HG02970 (cell line): ENCODE results near the gene BACH1.

Experiments
- ATAC-seq: cut with Tn5 transposase; IDR thresholded peaks from one replicate; pipeline ENCODE4 v1.9.1; 2021; ENCODE audit warnings: mild to moderate bottlenecking, moderate library complexity, moderate number of reproducible peaks; ENCODE audit not compliant: unreplicated experiment, low FRiP score

BACH1 gene

DNA sequence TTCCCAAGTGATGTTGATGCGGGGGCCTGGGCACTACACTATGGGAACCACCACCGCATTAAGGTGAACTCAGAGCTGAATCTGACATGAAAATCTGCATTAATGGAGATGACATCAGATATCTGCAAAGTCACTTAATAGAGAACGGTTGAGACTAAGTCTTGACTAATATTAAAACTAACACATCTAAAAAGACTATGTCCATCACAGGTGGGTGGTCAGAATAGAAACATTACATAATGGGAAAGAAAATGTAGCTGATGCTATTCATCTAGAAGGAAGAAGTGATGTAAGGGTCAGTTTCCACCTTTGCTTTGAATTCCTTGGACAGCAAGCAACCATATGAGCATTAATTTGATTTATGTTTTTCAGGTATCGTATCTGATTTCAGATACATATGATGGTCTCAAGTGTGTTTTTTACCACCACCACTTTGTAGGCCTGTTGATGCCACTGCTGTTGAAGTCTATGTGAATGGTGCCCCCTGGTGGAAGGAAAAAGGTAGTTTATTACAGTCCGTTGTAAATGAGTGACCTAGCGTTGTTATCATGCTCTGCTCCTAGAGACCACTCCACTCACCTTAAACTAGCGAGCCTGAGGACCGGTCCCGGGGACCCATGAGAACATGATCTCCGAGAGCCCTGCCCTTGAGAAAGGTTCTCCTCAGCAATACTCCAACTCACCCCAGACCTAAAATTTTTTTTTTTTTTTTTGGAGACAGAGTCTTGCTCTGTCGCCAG lies 73.5 kb downstream of the BACH1 start:
- peak; percentile 65 for ATAC-seq

GRCh38 chr21:29374481-29374880 lies 75.8 kb downstream of the BACH1 start:
- ATAC-seq, result no peak

- no peak for ATAC-seq
Observed at GRCh38 chr21:29376556-29376955, 77.8 kb downstream of the BACH1 start.

GRCh38 chr21:29377266-29377665 lies 78.5 kb downstream of the BACH1 start:
- ATAC-seq, result no peak

GRCh38 chr21:29378832-29379231 lies 80.1 kb downstream of the BACH1 start:
- no peak for ATAC-seq

DNA sequence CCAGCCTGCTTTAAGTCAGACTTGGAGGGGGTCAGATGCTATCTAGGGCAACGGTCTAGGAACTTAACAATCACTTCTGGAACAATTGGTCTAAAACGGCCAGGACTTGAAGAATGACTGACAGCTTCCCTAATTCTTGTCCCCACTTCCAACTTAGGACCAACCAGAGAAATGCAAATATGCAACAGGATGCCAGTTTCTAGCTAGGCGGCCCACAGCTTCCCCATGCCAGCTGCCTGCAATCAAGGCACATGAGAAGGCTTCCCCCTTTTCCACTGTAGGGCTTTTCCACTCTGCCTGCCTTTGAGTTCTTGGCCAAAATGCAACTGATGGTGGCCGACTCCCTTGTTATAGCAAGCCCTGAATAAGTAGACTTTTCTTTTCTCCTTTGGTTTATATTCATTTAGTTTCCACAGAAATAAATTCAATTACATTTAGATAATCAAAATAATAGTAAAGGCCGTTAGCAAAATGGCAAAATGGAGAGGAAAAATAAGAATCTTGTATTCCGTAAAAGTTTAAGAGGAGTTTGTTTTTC lies 80.9 kb downstream of the BACH1 start:
- no peak for ATAC-seq

DNA sequence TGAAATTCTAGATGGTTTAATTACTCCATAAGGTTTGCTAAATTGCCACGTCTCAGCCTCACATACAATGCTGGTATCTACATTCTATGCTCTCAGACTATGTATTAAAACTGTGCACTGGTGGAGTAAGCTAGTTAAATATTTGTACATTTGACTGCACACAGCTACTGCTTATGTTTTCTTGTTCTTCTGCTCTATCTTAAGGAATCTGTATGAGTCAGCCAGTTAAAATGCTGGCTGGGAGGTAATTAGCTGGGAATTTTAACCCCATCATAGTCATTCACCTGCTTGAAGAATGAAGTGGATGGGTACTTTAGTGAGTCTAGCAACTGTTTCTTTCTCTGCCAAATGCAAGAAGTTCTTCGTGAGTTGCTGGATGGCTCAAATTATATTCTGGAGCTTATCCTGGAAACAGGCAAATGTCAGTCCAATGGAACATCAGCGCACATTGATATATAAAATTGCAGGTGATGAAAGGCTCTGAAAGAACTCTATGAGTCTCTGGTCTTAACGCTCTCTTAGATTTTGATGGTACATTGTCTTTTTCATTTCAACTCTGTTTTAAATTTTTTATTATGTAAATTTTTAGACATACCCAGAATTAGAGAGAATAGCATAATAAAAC lies 83.4 kb downstream of the BACH1 start:
- ATAC-seq, result no peak

DNA sequence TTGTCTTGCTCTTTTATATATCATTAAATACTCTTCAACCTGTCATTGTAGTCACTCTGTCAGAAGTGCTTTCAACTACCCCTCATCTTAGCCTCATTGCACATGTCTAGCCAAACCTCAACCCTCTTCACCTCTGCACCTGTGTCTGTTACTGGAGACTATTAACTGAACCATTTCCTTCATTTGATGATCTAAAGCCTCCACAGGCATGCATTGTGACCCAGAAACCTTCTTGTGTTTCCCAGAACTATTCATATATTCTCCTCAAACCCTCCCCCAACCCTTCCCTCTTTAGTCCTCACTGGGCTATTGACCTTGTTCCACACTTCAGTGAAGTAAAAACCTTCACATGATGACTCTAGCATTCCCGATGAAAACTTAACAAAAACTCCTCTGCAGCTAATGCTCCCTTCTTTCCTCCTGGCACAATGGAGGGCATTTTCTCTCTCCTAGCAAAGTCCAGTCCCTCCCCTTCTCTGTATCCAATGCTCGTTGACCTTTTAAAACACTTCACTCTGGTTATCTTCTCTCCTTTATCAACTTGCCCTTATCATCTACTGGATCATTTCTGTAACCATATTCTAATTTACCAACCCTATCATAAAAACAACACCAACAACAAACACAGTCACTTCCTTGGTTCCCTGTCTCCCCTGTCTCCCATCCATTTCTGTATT lies 86.1 kb downstream of the BACH1 start:
- no peak for ATAC-seq

DNA sequence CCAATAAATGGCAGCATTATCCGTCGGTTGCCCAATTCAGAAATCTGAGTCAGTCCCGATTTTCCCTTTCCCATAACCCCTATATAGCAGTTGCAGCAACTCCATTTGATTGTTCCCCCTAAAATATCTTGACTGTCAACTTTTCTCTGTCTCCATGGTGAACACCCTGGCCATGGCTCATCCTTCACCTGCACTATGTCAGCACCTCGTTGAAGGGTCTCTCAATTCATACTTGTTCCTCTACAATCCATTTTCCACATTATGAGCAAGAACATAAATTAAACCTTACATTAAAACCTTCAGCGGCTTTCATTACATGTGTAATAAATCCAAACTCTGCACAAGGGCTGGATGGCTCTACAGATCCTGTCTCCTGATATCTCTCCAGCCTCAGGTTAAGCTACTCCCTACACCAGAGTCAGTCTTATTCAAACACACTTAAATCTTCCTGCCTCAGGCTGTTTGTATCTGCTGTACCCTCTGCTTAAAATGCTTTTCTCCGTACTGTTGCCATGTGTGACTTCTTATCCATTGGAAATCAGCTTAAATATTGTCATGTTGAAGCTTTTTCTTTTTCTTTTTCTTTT lies 87.3 kb downstream of the BACH1 start:
- ATAC-seq, result no peak

GRCh38 chr21:29386803-29387202 lies 88.1 kb downstream of the BACH1 start:
- ATAC-seq, result no peak

DNA sequence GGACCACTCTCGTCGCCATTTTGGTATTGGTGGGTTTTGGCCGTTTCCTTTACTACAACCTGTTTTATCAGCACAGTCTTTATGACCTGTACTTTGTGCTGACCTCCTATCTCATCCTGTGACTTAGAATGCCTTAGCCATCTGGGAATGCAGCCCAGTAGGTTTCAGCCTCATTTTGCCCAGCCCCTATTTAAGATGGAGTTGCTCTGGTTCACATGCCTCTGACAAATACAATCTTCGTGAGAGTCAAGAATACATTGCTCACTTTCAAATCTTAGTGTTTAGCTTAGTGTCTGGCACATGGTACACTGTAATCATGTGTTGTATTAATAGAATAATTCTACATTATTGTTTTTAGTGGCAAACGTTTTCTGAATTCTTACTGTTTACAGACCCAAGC lies 88.9 kb downstream of the BACH1 start:
- ATAC-seq, result no peak

DNA sequence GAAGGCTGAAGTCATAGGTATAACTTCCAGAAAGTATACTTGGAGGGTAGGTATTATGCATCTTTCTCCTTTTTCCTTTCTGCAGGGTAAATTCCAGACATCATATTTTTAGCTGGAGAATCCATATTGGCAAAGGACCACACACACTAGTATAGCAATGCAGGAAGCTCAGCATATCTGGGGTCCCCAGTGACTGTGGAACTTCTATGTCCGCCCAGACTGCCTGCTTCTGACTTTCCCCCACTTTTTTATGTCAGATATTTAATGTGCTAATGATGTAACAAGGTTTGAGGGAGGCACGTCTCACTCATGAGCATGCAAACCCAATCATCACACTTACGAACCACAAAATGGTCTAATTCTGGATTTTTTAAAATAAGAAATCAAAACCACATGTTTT lies 90.4 kb downstream of the BACH1 start:
- ATAC-seq, result no peak

- no peak for ATAC-seq
Observed at GRCh38 chr21:29390778-29391177, 92.1 kb downstream of the BACH1 start.

DNA sequence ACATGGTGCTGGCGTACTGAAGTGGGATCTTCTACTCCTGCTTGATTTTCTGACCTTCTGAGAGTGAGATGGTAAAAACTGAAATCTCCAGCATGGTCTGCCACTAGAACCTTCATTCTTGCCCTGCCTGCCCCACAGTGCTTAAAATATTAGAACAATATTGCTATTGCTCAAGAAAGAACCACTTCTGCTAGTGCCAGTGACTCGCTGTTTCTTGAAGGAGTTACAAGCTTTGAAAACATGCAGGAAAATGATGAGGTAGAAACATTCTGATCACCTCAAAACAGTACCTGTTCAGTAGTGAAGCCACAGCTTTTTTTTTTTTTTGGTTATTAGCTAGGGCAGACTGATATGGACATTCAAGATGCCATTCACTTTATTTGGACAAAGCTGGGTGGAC lies 95.3 kb downstream of the BACH1 start:
- no peak for ATAC-seq
